ENCODE data around the gene ILKAP. TPM values are rescaled to one million over a fixed set of nuclear protein-coding genes. Genes with fewer than 3 reads are reported as not detected.

ILKAP gene
- total RNA-seq, 1 experiment from 2014 or later, result 59.6 TPM

- CTCF ChIA-PET, result interaction anchor here (0.6 to 1.8 kb wide), 5 partner anchors 11 to 386 kb away, joined by 3 to 5 read pairs (median 3); no protein-coding TSS in a partner anchor
- TSS peak; percentile 14 for BruUV-seq (replicated peaks)
- no peak for TF ChIP-seq CTCF (IDR thresholded peaks at IDR 0.05; ENCODE audit: unreplicated experiment)
Measured at GRCh38 chr2:238244151-238244550, 40.7 kb upstream of the ILKAP start.

GRCh38 chr2:238243496-238244076, 40.1 kb upstream of the ILKAP start:
- no TSS peak for BruUV-seq (replicated peaks)
- peaks cover 33% of the 10 kb centered on the region for H3K36me3 Mint-ChIP-seq (ENCODE audit: insufficient read depth, unreplicated experiment)
- POLR2A ChIA-PET, result interaction anchor here (0.6 to 1.2 kb wide), 3 partner anchors 9 to 182 kb away, joined by 3 to 4 read pairs (median 3); partner anchors contain the start of gene SCLY
- CTCF ChIA-PET, result interaction anchor here (0.6 to 1.8 kb wide), 4 partner anchors 12 to 386 kb away, joined by 3 to 5 read pairs (median 4); no protein-coding TSS in a partner anchor
- no peak overlapping the region for H3K4me3 Mint-ChIP-seq (ENCODE audit: unreplicated experiment)
- H3K27me3 Mint-ChIP-seq (ENCODE audit: insufficient read depth, unreplicated experiment), result no peaks in the 10 kb centered on the region
- intact Hi-C loops (cut with micrococcal nuclease), result no loop called here
- no peak for TF ChIP-seq CTCF (IDR thresholded peaks at IDR 0.05; ENCODE audit: unreplicated experiment)
- no peak for DNase-seq (ENCODE audit: unreplicated experiment)
- no peak overlapping the region for H3K27ac Mint-ChIP-seq (ENCODE audit: low read depth, unreplicated experiment)
- no peaks in the 10 kb centered on the region for H3K9me3 Mint-ChIP-seq (ENCODE audit: unreplicated experiment)
- peaks cover 17% of the 10 kb centered on the region for H3K4me1 Mint-ChIP-seq (ENCODE audit: insufficient read depth, unreplicated experiment)

More at GRCh38 chr2:238244151-238244550, 40.7 kb upstream of the ILKAP start:
- intact Hi-C loops (cut with micrococcal nuclease), result no loop called here
- DNase-seq (ENCODE audit: unreplicated experiment), result no peak
- Mint-ChIP-seq H3K27me3 (ENCODE audit: insufficient read depth, unreplicated experiment) (no peaks in the 10 kb centered on the region), H3K27ac (ENCODE audit: low read depth, unreplicated experiment) (no peak overlapping the region), H3K9me3 (ENCODE audit: unreplicated experiment) (no peaks in the 10 kb centered on the region), H3K4me3 (ENCODE audit: unreplicated experiment) (no peak overlapping the region), H3K4me1 (ENCODE audit: insufficient read depth, unreplicated experiment) (peaks cover 17% of the 10 kb centered on the region), H3K36me3 (ENCODE audit: insufficient read depth, unreplicated experiment) (peaks cover 35% of the 10 kb centered on the region)
- POLR2A ChIA-PET, result interaction anchor here (0.6 kb wide), 2 partner anchors 8 to 182 kb away, joined by 3 to 4 read pairs; no protein-coding TSS in a partner anchor

GRCh38 chr2:238242731-238243495, 39.4 kb upstream of the ILKAP start:
- H3K9me3 Mint-ChIP-seq (ENCODE audit: unreplicated experiment), result no peaks in the 10 kb centered on the region
- CTCF ChIA-PET, result interaction anchor here (1.8 kb wide), 1 partner anchor 13 kb away, joined by 5 read pairs; no protein-coding TSS in a partner anchor
- POLR2A ChIA-PET, result interaction anchor here (0.7 to 1.2 kb wide), 2 partner anchors 47 to 182 kb away, joined by 3 read pairs; partner anchors contain the start of gene SCLY
- H3K27me3 Mint-ChIP-seq (ENCODE audit: insufficient read depth, unreplicated experiment), result no peaks in the 10 kb centered on the region
- H3K4me1 Mint-ChIP-seq (ENCODE audit: insufficient read depth, unreplicated experiment), result peaks cover 17% of the 10 kb centered on the region
- peaks cover 28% of the 10 kb centered on the region for H3K36me3 Mint-ChIP-seq (ENCODE audit: insufficient read depth, unreplicated experiment)
- intact Hi-C loops (cut with micrococcal nuclease), result no loop called here
- BruUV-seq (replicated peaks), result no TSS peak
- H3K27ac Mint-ChIP-seq (ENCODE audit: low read depth, unreplicated experiment), result no peak overlapping the region
- no peak overlapping the region for H3K4me3 Mint-ChIP-seq (ENCODE audit: unreplicated experiment)
- TF ChIP-seq CTCF (IDR thresholded peaks at IDR 0.05; ENCODE audit: unreplicated experiment), result no peak
- no peak for DNase-seq (ENCODE audit: unreplicated experiment)

GRCh38 chr2:238241970-238242369, 38.5 kb upstream of the ILKAP start:
- no peaks in the 10 kb centered on the region for H3K9me3 Mint-ChIP-seq (ENCODE audit: unreplicated experiment)
- H3K27me3 Mint-ChIP-seq (ENCODE audit: insufficient read depth, unreplicated experiment), result no peaks in the 10 kb centered on the region
- no peak for DNase-seq (ENCODE audit: unreplicated experiment)
- CTCF ChIA-PET, result no interaction called here
- intact Hi-C loops (cut with micrococcal nuclease), result loop anchor here (2.0 kb wide), 1 partner anchor 181 kb away; the partner anchor contains the start of gene SCLY
- H3K36me3 Mint-ChIP-seq (ENCODE audit: insufficient read depth, unreplicated experiment), result peaks cover 24% of the 10 kb centered on the region
- no peak overlapping the region for H3K27ac Mint-ChIP-seq (ENCODE audit: low read depth, unreplicated experiment)
- no TSS peak for BruUV-seq (replicated peaks)
- POLR2A ChIA-PET, result interaction anchor here (0.7 to 1.2 kb wide), 2 partner anchors 48 to 181 kb away, joined by 3 read pairs; partner anchors contain the start of gene SCLY
- no peak overlapping the region for H3K4me3 Mint-ChIP-seq (ENCODE audit: unreplicated experiment)
- H3K4me1 Mint-ChIP-seq (ENCODE audit: insufficient read depth, unreplicated experiment), result peaks cover 10% of the 10 kb centered on the region
- no peak for TF ChIP-seq CTCF (IDR thresholded peaks at IDR 0.05; ENCODE audit: unreplicated experiment)

Data from MCF 10A (cell line).